ENCODE measurements around the gene GDI1.

- TF ChIP-seq RAD21 (conservative IDR thresholded peaks at IDR 0.05 in 1 of 2, IDR thresholded peaks at IDR 0.05 in 1 of 2) (no peak), CTCF (IDR thresholded peaks at IDR 0.05) (no peak), SMC3 (IDR thresholded peaks at IDR 0.05) (no peak), CEBPB (IDR thresholded peaks at IDR 0.05) (no peak), MAX (IDR thresholded peaks at IDR 0.05) (no peak), ZSCAN20 (CRISPR knock-in tag; IDR thresholded peaks at IDR 0.05) (no peak), CHD2 (IDR thresholded peaks at IDR 0.05; ENCODE audit: low read length, partially characterized antibody) (no peak), POLR2A (IDR thresholded peaks at IDR 0.05; ENCODE audit: low read length) (no peak), RFX5 (IDR thresholded peaks at IDR 0.05) (no peak), KDM5A (IDR thresholded peaks at IDR 0.05) (no peak), USF2 (IDR thresholded peaks at IDR 0.05) (no peak), HOXA7 (CRISPR knock-in tag; IDR thresholded peaks at IDR 0.05) (no peak), TFCP2L1 (CRISPR knock-in tag; IDR thresholded peaks at IDR 0.05) (no peak), RNF2 (IDR thresholded peaks at IDR 0.05; ENCODE audit: borderline replicate concordance, low read depth) (no peak)
Observed at GRCh38 chrX:154441564-154441963, 4.6 kb downstream of the GDI1 start.
